Measurements from ENCODE around the gene PPFIA1.
"Not testable (repeated sequence)": the region's sequence is repeated elsewhere in the genome, so short reads cannot be mapped to it uniquely, and the experiment has no call there.

Gene PPFIA1

DNA sequence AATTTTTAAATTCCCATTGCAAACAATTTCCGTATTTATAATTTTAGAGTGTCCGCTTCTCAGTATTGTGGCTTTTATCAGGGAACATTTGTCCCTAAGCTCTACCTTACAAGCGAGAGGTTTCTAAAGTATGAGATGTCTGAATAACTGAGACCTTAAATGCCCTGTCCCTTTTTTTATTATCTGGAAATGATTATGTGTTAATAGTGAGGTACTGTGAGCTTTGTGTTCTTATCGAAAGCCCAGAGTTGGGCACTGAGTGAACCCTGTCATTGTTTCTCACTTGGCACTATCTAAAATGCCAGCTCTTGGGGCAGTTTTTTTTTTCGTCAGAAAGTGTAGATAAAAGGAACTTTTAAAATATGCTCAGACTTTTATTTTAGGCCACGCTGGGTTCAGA lies 137.3 kb downstream of the PPFIA1 start:
- Histone ChIP-seq H3K27ac (replicated peaks) (no peak overlapping the region), H3K4me3 (replicated peaks; ENCODE audit: insufficient read depth, low read length) (no peak overlapping the region), H3K27me3 (ENCODE audit: insufficient read depth, poor library complexity, severe bottlenecking) (peaks cover 83% of the 10 kb centered on the region)
- DNase-seq (ENCODE audit: low read depth in 1 of 2, low spot score in 1 of 2) = no peak
- TF ChIP-seq, protein P1, sequence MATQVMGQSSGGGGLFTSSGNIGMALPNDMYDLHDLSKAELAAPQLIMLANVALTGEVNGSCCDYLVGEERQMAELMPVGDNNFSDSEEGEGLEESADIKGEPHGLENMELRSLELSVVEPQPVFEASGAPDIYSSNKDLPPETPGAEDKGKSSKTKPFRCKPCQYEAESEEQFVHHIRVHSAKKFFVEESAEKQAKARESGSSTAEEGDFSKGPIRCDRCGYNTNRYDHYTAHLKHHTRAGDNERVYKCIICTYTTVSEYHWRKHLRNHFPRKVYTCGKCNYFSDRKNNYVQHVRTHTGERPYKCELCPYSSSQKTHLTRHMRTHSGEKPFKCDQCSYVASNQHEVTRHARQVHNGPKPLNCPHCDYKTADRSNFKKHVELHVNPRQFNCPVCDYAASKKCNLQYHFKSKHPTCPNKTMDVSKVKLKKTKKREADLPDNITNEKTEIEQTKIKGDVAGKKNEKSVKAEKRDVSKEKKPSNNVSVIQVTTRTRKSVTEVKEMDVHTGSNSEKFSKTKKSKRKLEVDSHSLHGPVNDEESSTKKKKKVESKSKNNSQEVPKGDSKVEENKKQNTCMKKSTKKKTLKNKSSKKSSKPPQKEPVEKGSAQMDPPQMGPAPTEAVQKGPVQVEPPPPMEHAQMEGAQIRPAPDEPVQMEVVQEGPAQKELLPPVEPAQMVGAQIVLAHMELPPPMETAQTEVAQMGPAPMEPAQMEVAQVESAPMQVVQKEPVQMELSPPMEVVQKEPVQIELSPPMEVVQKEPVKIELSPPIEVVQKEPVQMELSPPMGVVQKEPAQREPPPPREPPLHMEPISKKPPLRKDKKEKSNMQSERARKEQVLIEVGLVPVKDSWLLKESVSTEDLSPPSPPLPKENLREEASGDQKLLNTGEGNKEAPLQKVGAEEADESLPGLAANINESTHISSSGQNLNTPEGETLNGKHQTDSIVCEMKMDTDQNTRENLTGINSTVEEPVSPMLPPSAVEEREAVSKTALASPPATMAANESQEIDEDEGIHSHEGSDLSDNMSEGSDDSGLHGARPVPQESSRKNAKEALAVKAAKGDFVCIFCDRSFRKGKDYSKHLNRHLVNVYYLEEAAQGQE (IDR thresholded peaks at IDR 0.05; ENCODE audit: insufficient replicate concordance, low read depth) = no peak
- TF ChIP-seq POLR2AphosphoS5 (IDR thresholded peaks at IDR 0.05; ENCODE audit: low read depth) (no peak), GABPA (IDR thresholded peaks at IDR 0.05; ENCODE audit: low read depth) (no peak)

DNA sequence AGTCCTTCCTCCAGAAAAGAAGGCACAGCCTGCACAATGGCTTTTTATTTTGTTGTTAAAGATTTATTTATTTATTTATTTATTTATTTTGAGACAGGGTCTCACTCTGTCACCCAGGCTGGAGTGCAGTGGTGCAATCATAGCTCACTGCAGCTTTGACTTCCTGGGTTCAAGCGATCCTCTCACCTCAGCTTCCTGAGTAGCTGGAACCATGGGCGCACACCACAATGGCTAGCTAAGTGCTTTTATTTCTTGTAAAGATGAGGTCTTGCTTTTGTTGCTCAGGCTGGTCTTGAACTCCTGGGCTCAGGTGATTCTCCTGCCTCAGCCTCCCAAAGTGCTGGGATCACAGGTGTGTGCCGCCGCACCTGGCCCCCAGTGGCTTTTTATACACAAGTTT lies 137.8 kb downstream of the PPFIA1 start:
- not testable (repeated sequence) for DNase-seq (ENCODE audit: low read depth in 1 of 2, low spot score in 1 of 2); H3K27ac ChIP-seq (replicated peaks); H3K4me3 ChIP-seq (replicated peaks; ENCODE audit: insufficient read depth, low read length)
- peaks cover 85% of the 10 kb centered on the region for H3K27me3 ChIP-seq (ENCODE audit: insufficient read depth, poor library complexity, severe bottlenecking)

- TF ChIP-seq CTCF (IDR thresholded peaks at IDR 0.05; ENCODE audit: insufficient read depth, low read length) (no peak), GABPA (IDR thresholded peaks at IDR 0.05; ENCODE audit: low read depth) (no peak), SPI1 (IDR thresholded peaks at IDR 0.05; ENCODE audit: borderline replicate concordance, low read depth) (no peak), POLR2AphosphoS5 (IDR thresholded peaks at IDR 0.05; ENCODE audit: low read depth) (no peak)
- TF ChIP-seq, protein P1 (IDR thresholded peaks at IDR 0.05; ENCODE audit: insufficient replicate concordance, low read depth) = no peak
- H3K27ac ChIP-seq (replicated peaks) = no peak overlapping the region
- no peak overlapping the region for H3K4me3 ChIP-seq (replicated peaks; ENCODE audit: insufficient read depth, low read length)
- peaks cover 80% of the 10 kb centered on the region for H3K27me3 ChIP-seq (ENCODE audit: insufficient read depth, poor library complexity, severe bottlenecking)
- no peak for DNase-seq (ENCODE audit: low read depth in 1 of 2, low spot score in 1 of 2)
These were observed 138.9 kb downstream of the PPFIA1 start for GRCh38 chr11:70409437-70409836.

- Histone ChIP-seq H3K27ac (replicated peaks) (no peak overlapping the region), H3K27me3 (ENCODE audit: insufficient read depth, poor library complexity, severe bottlenecking) (peaks cover 76% of the 10 kb centered on the region), H3K4me3 (replicated peaks; ENCODE audit: insufficient read depth, low read length) (no peak overlapping the region)
- no peak for TF ChIP-seq GABPA (IDR thresholded peaks at IDR 0.05; ENCODE audit: low read depth)
- no peak for TF ChIP-seq SPI1 (IDR thresholded peaks at IDR 0.05; ENCODE audit: borderline replicate concordance, low read depth)
- TF ChIP-seq, protein P1 (IDR thresholded peaks at IDR 0.05; ENCODE audit: insufficient replicate concordance, low read depth) = no peak
- no peak for TF ChIP-seq CTCF (IDR thresholded peaks at IDR 0.05; ENCODE audit: insufficient read depth, low read length)
- TF ChIP-seq POLR2AphosphoS5 (IDR thresholded peaks at IDR 0.05; ENCODE audit: low read depth) = no peak
- DNase-seq (ENCODE audit: low read depth in 1 of 2, low spot score in 1 of 2) = no peak
These were observed 139.4 kb downstream of the PPFIA1 start for GRCh38 chr11:70409871-70410270.

Data from HL-60 (cell line).